ENCODE measurements around the gene FAM156B.
"Not testable (repeated sequence)": the region's sequence is repeated elsewhere in the genome, so short reads cannot be mapped to it uniquely, and the experiment has no call there.

Gene FAM156B

GRCh38 chrX:52896855-52897709 lies at the start of gene FAM156B:
Gene FAM156B, plus strand, starts transcription at chrX:52897330. Its CDS starts 9,896 bp downstream, at chrX:52907226.
- not testable (repeated sequence) for DNase-seq

DNA sequence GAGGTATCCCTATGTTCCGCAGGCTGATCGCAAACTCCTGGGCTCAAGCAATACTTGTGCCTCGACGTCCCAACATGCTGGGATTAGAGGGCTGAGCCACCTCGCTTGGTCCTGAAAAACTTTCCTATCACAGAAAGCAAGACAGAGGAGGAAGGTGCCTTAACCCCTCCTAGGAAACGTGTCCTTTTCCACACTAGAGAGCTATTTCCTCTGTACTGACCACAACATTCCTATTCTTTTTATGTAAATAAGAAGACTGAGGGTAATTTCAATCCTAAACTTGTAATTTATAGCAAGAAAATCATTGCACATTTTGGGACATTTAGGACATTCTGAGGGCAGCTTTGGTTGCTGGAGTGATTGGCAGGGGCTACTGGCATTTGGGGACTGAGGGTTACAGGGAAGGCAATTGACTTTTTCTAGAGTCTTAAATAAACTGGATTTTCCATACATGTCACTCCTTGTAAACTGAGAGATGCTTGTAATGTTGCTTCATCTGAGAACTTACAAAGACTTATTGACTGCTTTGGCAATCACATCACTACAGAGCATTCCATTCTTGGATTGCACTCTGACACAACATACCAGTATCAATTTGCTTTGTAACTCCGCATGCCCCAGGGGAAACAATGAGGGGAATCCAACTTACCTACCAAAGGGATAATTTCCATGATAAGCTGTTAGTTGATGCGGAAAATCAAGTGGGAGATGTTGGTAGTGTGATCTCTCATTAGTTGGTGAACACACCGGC lies 44.8 kb upstream of the FAM156B start:
- no peak for TF ChIP-seq GATA1 (IDR thresholded peaks at IDR 0.05; ENCODE audit: low read depth, low read length)
- no peak for TF ChIP-seq POLR2A (IDR thresholded peaks at IDR 0.05; ENCODE audit: low read length)
- no peak for DNase-seq

DNA sequence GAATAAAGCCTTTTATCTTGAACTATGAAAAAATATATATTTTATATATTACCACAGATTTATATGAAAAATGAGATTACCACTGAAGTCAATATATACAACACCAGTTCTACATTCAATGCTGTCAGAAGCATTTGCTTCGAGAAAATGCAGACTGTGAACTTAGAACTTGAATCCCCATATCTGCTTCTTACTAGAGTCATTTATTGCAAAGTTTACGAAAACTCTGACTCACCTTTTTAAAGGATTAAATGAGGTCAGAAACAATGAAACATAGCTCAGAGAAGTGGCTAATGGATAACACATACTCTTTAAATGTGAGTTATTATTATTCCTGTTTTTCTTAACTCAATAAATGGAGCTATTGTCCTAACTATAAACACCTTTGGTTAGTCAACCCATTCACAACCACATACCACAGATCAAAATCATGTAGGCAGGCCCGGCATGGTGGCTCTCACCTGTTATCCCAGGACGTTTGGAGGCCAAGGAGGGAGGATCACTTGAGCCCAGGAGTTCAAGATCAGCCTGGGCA lies 40.1 kb upstream of the FAM156B start:
- DNase-seq = not testable (repeated sequence)

GRCh38 chrX:52865343-52865998 lies 31.7 kb upstream of the FAM156B start:
- no peak for DNase-seq
- TF ChIP-seq POLR2A (IDR thresholded peaks at IDR 0.05; ENCODE audit: low read length) = no peak
- no peak for TF ChIP-seq GATA1 (IDR thresholded peaks at IDR 0.05; ENCODE audit: low read depth, low read length)

- TF ChIP-seq POLR2A (IDR thresholded peaks at IDR 0.05; ENCODE audit: low read length) = no peak
- no peak for DNase-seq
Measured at GRCh38 chrX:52867610-52868348, 29.4 kb upstream of the FAM156B start, which contains the start of gene XAGE3. Gene XAGE3, minus strand, starts transcription at chrX:52868083. Its CDS starts 950 bp downstream, at chrX:52867133.

GRCh38 chrX:52870046-52870445 lies 27.1 kb upstream of the FAM156B start:
- DNase-seq = no peak

GRCh38 chrX:52873825-52874224 lies 23.3 kb upstream of the FAM156B start:
- DNase-seq = not testable (repeated sequence)

More at GRCh38 chrX:52870046-52870445, 27.1 kb upstream of the FAM156B start:
- TF ChIP-seq POLR2A (IDR thresholded peaks at IDR 0.05; ENCODE audit: low read length) (no peak), GATA1 (IDR thresholded peaks at IDR 0.05; ENCODE audit: low read depth, low read length) (no peak)

GRCh38 chrX:52874661-52875060 lies 22.5 kb upstream of the FAM156B start:
- no peak for TF ChIP-seq GATA1 (IDR thresholded peaks at IDR 0.05; ENCODE audit: low read depth, low read length)
- TF ChIP-seq POLR2A (IDR thresholded peaks at IDR 0.05; ENCODE audit: low read length) = no peak
- no peak for DNase-seq

DNA sequence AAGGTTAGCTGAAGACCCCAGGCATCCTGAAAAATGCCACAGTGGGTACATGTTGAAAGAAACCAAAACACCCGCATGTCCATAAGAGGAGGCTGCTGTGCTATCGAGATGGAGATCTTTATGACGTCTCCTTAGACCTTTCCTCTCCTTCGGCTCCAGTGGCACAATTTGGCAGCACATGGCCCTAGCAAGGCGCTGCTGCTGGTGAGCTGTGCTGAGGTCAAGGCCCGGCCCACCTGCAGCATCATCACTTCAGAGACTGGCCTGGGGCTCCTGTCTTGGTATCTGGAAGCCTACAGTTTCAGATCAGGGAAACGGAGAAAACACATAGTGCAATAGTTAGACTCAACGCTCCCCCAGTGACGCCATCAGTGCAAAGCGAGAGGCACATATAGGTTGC lies 21.7 kb upstream of the FAM156B start:
- not testable (repeated sequence) for DNase-seq

DNA sequence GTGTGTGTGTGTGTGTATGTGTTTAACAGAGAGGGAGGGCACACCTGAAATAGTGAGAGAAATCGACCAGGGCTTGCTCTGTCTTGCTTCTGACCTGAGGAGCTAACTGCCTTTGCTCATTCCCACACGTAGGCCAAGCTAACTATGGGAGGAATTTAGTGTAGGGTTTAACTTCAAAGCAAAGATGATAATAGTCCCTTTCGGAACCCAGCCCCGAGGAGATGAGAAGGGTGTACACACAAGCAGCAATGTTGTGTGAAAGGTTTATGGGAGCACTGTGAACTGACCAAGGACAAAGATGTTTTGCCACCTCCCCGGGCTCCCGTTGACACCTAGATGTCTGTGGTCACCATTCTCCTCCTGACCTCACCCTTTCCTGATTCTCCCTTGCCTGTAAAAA lies 20.7 kb upstream of the FAM156B start:
- not testable (repeated sequence) for DNase-seq

GRCh38 chrX:52887459-52887858 lies 9.7 kb upstream of the FAM156B start:
- not testable (repeated sequence) for DNase-seq

DNA sequence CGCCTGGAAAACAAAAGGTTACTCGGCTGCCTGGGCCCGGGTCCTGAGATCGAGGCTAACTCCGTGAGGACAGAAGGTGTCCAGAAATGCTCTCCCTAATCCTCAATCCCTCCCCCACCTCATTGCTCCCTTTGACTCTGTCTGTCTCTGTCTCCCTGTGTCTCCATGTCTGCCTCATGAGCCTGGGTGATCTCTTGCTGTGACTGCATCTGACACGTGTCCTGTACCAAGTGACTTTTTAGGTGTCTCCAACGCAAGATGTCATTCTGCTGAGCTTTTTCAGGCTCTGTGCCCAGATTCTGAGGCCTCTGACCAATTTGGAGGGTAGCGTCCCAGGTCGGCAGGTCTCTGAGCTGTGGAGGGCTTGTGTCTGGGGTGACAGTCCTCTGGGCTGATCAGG lies 9.0 kb upstream of the FAM156B start:
- not testable (repeated sequence) for DNase-seq

GRCh38 chrX:52896438-52896837 lies 692 bp upstream of the FAM156B start:
- not testable (repeated sequence) for DNase-seq

- not testable (repeated sequence) for DNase-seq
Measured at GRCh38 chrX:52905531-52905930, 8.4 kb downstream of the FAM156B start.

- not testable (repeated sequence) for DNase-seq
Measured at GRCh38 chrX:52906072-52906471, 8.9 kb downstream of the FAM156B start.

GRCh38 chrX:52907137-52907536 lies 10.0 kb downstream of the FAM156B start:
- DNase-seq = not testable (repeated sequence)

- not testable (repeated sequence) for DNase-seq
Measured at GRCh38 chrX:52907900-52908299, 10.8 kb downstream of the FAM156B start.

- DNase-seq = not testable (repeated sequence)
Measured at GRCh38 chrX:52909313-52909969, 12.3 kb downstream of the FAM156B start.

- not testable (repeated sequence) for DNase-seq
Measured at GRCh38 chrX:52913681-52914080, 16.6 kb downstream of the FAM156B start.

- DNase-seq = not testable (repeated sequence)
Measured at GRCh38 chrX:52914704-52915103, 17.6 kb downstream of the FAM156B start.
